ENCODE data around the gene MBIP.

MBIP gene

DNA sequence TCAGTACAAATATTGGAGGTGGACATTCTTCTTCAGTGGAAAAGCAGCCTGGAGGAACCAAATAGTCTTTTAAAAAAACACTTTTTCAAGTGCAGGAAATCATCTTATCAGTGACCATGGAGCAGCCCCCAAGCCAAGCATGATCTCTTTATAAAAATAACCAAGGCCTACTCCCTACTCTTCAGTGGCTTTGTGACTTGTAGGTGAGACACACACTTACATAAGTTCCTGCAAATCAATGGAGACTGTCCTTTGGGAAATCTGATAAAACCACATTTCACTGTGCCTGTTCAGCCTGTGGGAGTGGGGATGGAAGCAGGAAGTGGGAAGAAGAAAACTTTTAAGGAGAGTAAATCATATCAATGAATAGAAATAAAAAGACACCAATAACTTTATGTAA, 56.3 kb downstream of the MBIP start:
- no peak for DNase-seq (ENCODE audit: low read depth in 3 of 3)

DNA sequence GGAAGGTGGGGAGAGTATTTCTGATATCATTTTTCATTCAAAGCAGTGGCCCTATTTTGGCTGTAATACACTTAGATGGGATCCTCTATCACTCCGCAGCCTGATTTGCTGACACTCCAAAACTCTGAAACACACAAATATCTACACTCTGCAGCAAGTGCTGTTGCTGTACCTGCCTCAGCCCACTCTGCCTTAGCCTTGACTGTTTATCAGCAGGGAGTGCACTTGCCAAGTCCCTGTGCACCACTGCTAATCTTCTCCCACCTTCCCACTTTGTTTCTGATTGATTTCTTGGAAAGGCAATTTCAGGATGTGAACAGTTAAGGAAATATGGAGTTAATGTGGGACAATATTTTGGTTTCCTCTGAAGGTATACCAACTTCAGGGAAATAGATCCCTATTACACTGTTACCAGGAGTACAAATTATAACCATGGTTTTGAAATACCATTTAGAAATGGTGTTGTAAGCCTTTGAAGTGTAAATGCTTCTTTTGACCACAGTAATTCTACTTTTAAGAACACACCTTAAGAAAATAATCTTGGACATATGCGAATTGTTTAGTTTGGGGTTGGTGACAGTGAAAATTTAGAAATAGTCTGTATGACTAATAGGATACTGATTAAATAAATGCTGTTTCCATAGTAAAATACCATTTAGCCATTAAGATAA, 59.3 kb downstream of the MBIP start:
- DNase-seq (ENCODE audit: low read depth in 3 of 3), result no peak

DNA sequence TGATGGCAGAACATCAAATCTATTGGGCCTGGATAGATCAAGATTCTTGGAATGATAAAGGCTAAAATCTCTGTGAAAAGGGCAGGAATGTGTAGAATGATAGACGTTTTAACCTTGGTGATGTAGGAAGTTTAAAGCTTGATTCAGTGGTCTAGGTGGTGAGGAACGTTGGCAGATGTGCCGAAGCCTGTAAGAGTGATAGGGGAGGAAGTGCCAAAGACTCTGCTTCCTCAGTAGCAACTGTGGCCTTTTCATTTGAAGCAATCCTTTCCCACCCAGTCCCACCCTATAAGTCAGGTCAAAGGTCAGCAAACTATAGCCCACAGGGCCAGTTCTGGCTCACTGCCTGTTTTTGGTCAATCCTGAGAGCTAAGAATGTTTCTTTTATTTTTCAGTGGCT, 62.2 kb downstream of the MBIP start:
- no peak for DNase-seq (ENCODE audit: low read depth in 3 of 3)

DNA sequence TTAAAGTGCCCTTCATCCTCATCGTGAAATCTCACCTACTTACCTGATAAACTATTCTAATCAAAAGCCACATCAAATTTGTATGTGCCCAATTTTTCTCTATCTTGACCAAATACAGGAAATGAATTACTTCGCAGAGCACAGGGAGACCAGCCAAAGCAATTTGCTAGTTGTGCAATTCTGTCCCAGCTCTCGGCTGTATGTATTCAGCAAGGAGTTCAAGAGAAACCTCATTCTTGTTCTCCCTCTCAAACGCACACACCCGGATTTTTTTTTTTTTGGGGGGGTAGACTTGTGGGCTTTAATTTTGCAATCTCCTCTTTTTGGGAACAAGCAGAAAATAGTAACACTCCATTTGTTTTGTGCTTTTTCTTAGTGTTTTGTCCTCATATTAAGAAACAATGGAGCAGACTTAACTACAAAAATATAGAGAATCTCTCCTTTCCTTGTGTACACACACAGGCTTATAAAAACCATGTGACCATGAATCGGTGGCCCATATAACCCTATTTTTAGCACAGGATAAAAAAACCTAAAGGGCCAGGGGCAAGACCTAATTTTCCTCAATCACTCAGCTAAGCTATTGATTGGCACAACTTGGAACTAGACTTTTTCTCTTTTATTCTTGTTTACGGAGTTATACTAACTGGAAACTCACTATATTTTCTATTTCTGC, 64.2 kb downstream of the MBIP start:
- DNase-seq (ENCODE audit: low read depth in 3 of 3), result no peak

DNA sequence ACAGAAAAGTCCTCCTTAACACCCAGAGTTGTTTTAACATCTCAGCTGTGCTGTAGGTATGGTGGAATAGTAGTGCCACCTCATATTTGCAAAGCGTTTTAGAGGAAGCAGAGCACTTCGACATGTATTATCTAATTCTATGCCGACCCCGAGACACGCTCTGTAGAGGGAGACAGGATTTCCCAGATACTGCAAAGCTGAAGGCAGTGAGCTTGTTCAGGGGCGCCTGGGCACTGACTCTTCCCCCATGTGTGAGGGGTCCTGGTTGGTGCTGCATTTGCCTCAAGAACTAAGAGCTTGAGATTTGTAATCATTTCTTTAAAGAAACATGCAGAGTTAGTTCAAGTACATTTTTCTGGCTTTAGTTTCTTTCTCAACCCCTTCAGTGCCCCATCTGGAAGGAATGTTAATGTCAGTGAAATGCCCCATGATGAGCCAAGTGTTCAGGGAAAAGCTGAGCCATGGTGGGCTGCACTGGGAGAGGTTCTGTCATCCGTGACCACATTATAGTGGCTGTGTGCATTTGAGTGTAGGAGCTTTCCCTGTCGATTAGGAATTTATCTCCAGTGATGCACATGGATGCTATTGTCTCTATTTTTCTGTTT, 66.3 kb downstream of the MBIP start:
- no peak for DNase-seq (ENCODE audit: low read depth in 3 of 3)

Data from stimulated activated CD4-positive, alpha-beta T cell treated with anti-CD3 and anti-CD28 coated beads, TNF-alpha, amount 100 ng/mL, for 4 hours (primary cell).